Measurements from ENCODE around the gene PNPLA5.

GRCh38 chr22:43833286-43834240 lies 58.2 kb downstream of the PNPLA5 start:
- TF ChIP-seq CTCF (IDR thresholded peaks at IDR 0.05) (no peak), POLR2A (IDR thresholded peaks at IDR 0.05) (no peak)
